GM12878 (cell line): ENCODE data around the gene PHRF1. TPM values are rescaled to one million over a fixed set of nuclear protein-coding genes. Genes with fewer than 3 reads are reported as not detected.

Experiments used
- ATAC-seq: fragments of 200-7000 bp; cut with Tn5 transposase; 3 replicates; pipeline ENCODE4 v1.9.1; 2020; ENCODE audit warnings: mild to moderate bottlenecking, moderate library complexity
- BruUV-seq: library from RNA; stranded (reverse); fragments of 400-500 nt; replicated peaks from 2 replicates; lab custom pipeline; 2021; lab: Mats Ljungman, UMichigan
- CTCF ChIA-PET: fragments of 300-600 bp; sonication (Branson Sonifier 250); formaldehyde crosslinking; extraction: SDS; loops from one replicate; lab custom pipeline; 2021; ENCODE audit warnings: inconsistent platforms; lab: Yijun Ruan, JAX
- POLR2A ChIA-PET: fragments of 350-600 bp; formaldehyde crosslinking; extraction: SDS; loops from one replicate; lab custom pipeline; 2021; ENCODE audit warnings: inconsistent platforms; lab: Charles Lee
- RAD21 ChIA-PET: fragments of 300-600 bp; sonication (Branson Sonifier 250); formaldehyde crosslinking; loops from one replicate; lab custom pipeline; 2023; ENCODE audit warnings: antibody characterized with exemption; ENCODE audit not compliant: unreplicated experiment; lab: Charles Lee
- SMC1A ChIA-PET: fragments of 300-600 bp; sonication (Branson Sonifier 250); formaldehyde crosslinking; loops from one replicate; lab custom pipeline; 2023; ENCODE audit not compliant: unreplicated experiment, uncharacterized antibody; lab: Charles Lee
- DNase-seq: peaks from one replicate; pipeline ENCODE4 v3.0.0-alpha.2; 2011; ENCODE audit warnings: low read depth, low spot score
- FAIRE-seq: peaks from 3 replicates; lab custom pipeline; 2011; peaks lifted over from hg19 to GRCh38; lab: Jason Lieb, UNC
- H2AFZ ChIP-seq: 2 replicates; pipeline ENCODE4 v1.6.0; 2011; ENCODE audit warnings: low read depth, low read length, control low read depth; ENCODE audit not compliant: control insufficient read depth
- H3K27ac ChIP-seq: 2 replicates; pipeline ENCODE4 v1.5.1; 2011; ENCODE audit warnings: control low read depth; ENCODE audit not compliant: control insufficient read depth, insufficient read depth
- H3K27me3 ChIP-seq, 2 experiments: replicated peaks in 1 of 2; 2 replicates each; pipeline versions ENCODE4 v1.6.0 to v1.6.1; 2011; ENCODE audit warnings: low read length in 1 of 2; ENCODE audit not compliant: control insufficient read depth in 2 of 2, insufficient read depth in 2 of 2
- H3K36me3 ChIP-seq, 2 experiments: 2 replicates each; pipeline ENCODE4 v1.5.1; 2011; ENCODE audit warnings: low read length in 1 of 2; ENCODE audit not compliant: control insufficient read depth in 2 of 2, insufficient read depth in 2 of 2
- H3K4me1 ChIP-seq: 2 replicates; pipeline ENCODE4 v1.6.1; 2011; ENCODE audit warnings: mild to moderate bottlenecking, low read length, moderate library complexity, mixed read lengths; ENCODE audit not compliant: control insufficient read depth, insufficient read depth
- H3K4me2 ChIP-seq: 2 replicates; pipeline ENCODE4 v1.6.0; 2011; ENCODE audit warnings: control low read depth; ENCODE audit not compliant: control insufficient read depth, insufficient read depth
- H3K4me3 ChIP-seq: fragments of 200-600 bp; sonication (generic); 2 replicates; pipeline ENCODE4 v1.5.1; 2016
- H3K79me2 ChIP-seq: 2 replicates; pipeline ENCODE4 v1.6.0; 2011; ENCODE audit warnings: low read length; ENCODE audit not compliant: control insufficient read depth, insufficient read depth
- H3K9ac ChIP-seq: 2 replicates; pipeline ENCODE4 v1.8.0; 2011; ENCODE audit warnings: low read length, control low read depth, mixed read lengths; ENCODE audit not compliant: control insufficient read depth, insufficient read depth
- H3K9me3 ChIP-seq: replicated peaks from 3 replicates; pipeline ENCODE4 v1.5.1; 2011; ENCODE audit warnings: mild to moderate bottlenecking, low read length; ENCODE audit not compliant: control insufficient read depth, insufficient read depth
- H4K20me1 ChIP-seq: 2 replicates; pipeline ENCODE4 v1.6.0; 2011; ENCODE audit not compliant: control insufficient read depth, insufficient read depth
- BACH1 ChIP-seq: fragments of 450-650 bp; IDR thresholded peaks from 2 replicates; pipeline ENCODE4 v1.6.1; 2017; ENCODE audit warnings: mild to moderate bottlenecking, borderline replicate concordance
- DPF2 ChIP-seq: fragments of 450-650 bp; IDR thresholded peaks from 2 replicates; pipeline ENCODE4 v1.6.1; 2017; ENCODE audit warnings: mild to moderate bottlenecking
- ETV6 ChIP-seq, 2 experiments: fragments of 450-650 bp in 1 of 2; IDR thresholded peaks in 1 of 2; conservative IDR thresholded peaks in 1 of 2; 2 replicates each; pipeline ENCODE4 v1.6.1; 2014; ENCODE audit warnings: antibody characterized with exemption in 1 of 2, borderline replicate concordance in 1 of 2, low read depth in 1 of 2, mild to moderate bottlenecking in 1 of 2, moderate library complexity in 1 of 2
- GATAD2B ChIP-seq: fragments of 450-650 bp; conservative IDR thresholded peaks from 2 replicates; pipeline ENCODE4 v1.6.1; 2017; ENCODE audit warnings: low read depth, mild to moderate bottlenecking, moderate library complexity
- HDAC6 ChIP-seq: fragments of 200-600 bp; sonication (generic); IDR thresholded peaks from one replicate; pipeline ENCODE4 v1.8.0; 2017; ENCODE audit warnings: antibody characterized with exemption; ENCODE audit not compliant: unreplicated experiment
- IKZF1 ChIP-seq: fragments of 450-650 bp; conservative IDR thresholded peaks from 2 replicates; pipeline ENCODE4 v1.6.1; 2017; ENCODE audit warnings: antibody characterized with exemption, mild to moderate bottlenecking
- LARP7 ChIP-seq: fragments of 450-650 bp; IDR thresholded peaks from 2 replicates; pipeline ENCODE4 v1.6.1; 2017; ENCODE audit warnings: mild to moderate bottlenecking
- NFXL1 ChIP-seq: fragments of 450-650 bp; IDR thresholded peaks from 2 replicates; pipeline ENCODE4 v1.6.1; 2017; ENCODE audit warnings: antibody characterized with exemption, mild to moderate bottlenecking, borderline replicate concordance
- NR2C1 ChIP-seq: fragments of 450-650 bp; IDR thresholded peaks from 2 replicates; pipeline ENCODE4 v1.6.1; 2017; ENCODE audit warnings: antibody characterized with exemption, mild to moderate bottlenecking, moderate library complexity
- RB1 ChIP-seq: fragments of 450-650 bp; formaldehyde crosslinking; IDR thresholded peaks from 2 replicates; pipeline ENCODE4 v1.6.1; 2017; ENCODE audit warnings: mild to moderate bottlenecking, borderline replicate concordance
- SMARCA5 ChIP-seq: fragments of 450-650 bp; IDR thresholded peaks from 2 replicates; pipeline ENCODE4 v1.6.1; 2017; ENCODE audit warnings: mild to moderate bottlenecking
- SUPT20H ChIP-seq: IDR thresholded peaks from 2 replicates; pipeline ENCODE4 v1.6.1; 2011; ENCODE audit warnings: low read depth, mild to moderate bottlenecking, low read length, moderate library complexity, borderline replicate concordance; ENCODE audit not compliant: control insufficient read depth
- WGBS: methylation state at CpG from one replicate; pipeline ENCODE4 v1.1.6; 2016; ENCODE audit warnings: low lambda C conversion rate; ENCODE audit not compliant: insufficient replicate concordance, insufficient coverage; ENCODE audit errors: missing lambda C conversion rate; 5-methylcytosine and 5-hydroxymethylcytosine counted together
- in situ Hi-C: fragments of 300-500 bp; cut with MboI; formaldehyde crosslinking; loops from 9 replicates; pipeline ENCODE4 v1.14.3; 2018; ENCODE audit warnings: mixed read lengths
- intact Hi-C: fragments of 100-400 bp; cut with micrococcal nuclease; formaldehyde crosslinking; loops from one replicate; pipeline ENCODE4 v1.14.2; 2022; ENCODE audit not compliant: unreplicated experiment
- polyA plus RNA-seq, 11 experiments: library from polyadenylated mRNA; depleted of rRNA in 4 of 11; unstranded in 6 of 11; stranded (reverse) in 5 of 11; fragments of >200 nt; fragmentation: Nextera tagmentation in 4 of 11; fragmentation: Illumina TruSeq in 1 of 11; extraction: Ambion mirVana in 4 of 11; extraction: Trizol in 1 of 11; gene quantifications; 1 replicate in 1 of 11; 2 replicates in 10 of 11; pipeline versions ENCODE4 v1.2.1 to v1.2.3, GENCODE V29; 2011 to 2016; ENCODE audit warnings: inconsistent platforms in 2 of 11, missing spikeins in 2 of 11, low read depth in 1 of 11
- total RNA-seq, 4 experiments: library from RNA; depleted of rRNA in 3 of 4; stranded (reverse); fragments of >200 nt in 3 of 4; fragmentation: Illumina TruSeq in 1 of 4; extraction: Trizol in 1 of 4; gene quantifications; 2 replicates each; pipeline versions ENCODE4 v1.2.1 to v1.2.3, GENCODE V29; 2013 to 2021

Gene PHRF1
- total and polyA plus RNA-seq, 10 of the 15 experiments (the other 5 are each of a cell fraction or from before 2014, with no cell fraction given) = 0.13 to 43.5 (median 15.1) TPM

- ChIA-PET CTCF (interaction anchor here (0.7 to 1.5 kb wide), 4 partner anchors 40 to 149 kb away, joined by 3 to 6 read pairs (median 4); partner anchors contain the start of gene HRAS), POLR2A (interaction anchor here (0.6 to 1.2 kb wide), 12 partner anchors 10 to 235 kb away, joined by 3 to 15 read pairs (median 4); partner anchors contain the start of genes DEAF1, HRAS, IRF7 and LRRC56), SMC1A (interaction anchor here (0.7 to 0.9 kb wide), 3 partner anchors 38 to 120 kb away, joined by 3 read pairs; partner anchors contain the start of genes HRAS and TMEM80), RAD21 (interaction anchor here (0.7 to 1.5 kb wide), 7 partner anchors 19 to 150 kb away, joined by 3 to 6 read pairs (median 5); partner anchors contain the start of genes DEAF1, HRAS and TMEM80)
- peak overlapping the region; percentile 90 for H2AFZ ChIP-seq
- peak overlapping the region; percentile 47 for H3K9ac ChIP-seq
- H3K27ac ChIP-seq = no peak overlapping the region
- H3K79me2 ChIP-seq = peaks cover 41% of the 10 kb centered on the region
- peaks cover 25% of the 10 kb centered on the region for H4K20me1 ChIP-seq
- ATAC-seq (peak; percentile 41), FAIRE-seq (no peak), DNase-seq (no peak)
- H3K4me2 ChIP-seq = peak overlapping the region; percentile 97
- BruUV-seq = no TSS peak
- intact Hi-C loops (no loop called here), in situ Hi-C loops (no loop called here)
- peak overlapping the region; percentile 77 for H3K4me3 ChIP-seq
- H3K36me3 ChIP-seq = peaks cover 0 to 2% of the 10 kb centered on the region in 2 experiments
- 6% methylated on average over 65 of the region's 81 CpGs for WGBS
- TF ChIP-seq SUPT20H (no peak), NFXL1 (peak; percentile 54; the same call in 1 of the 2 replicates), DPF2 (peak; percentile 49), GATAD2B (peak; percentile 57; the same call in 1 of the 2 replicates), HDAC6 (peak; percentile 54), IKZF1 (peak; percentile 36), NR2C1 (no peak), SMARCA5 (peak; percentile 13; the same call in 1 of the 2 replicates), BACH1 (peak; percentile 84), RB1 (0 out of 2 replicates have a peak, but pooled peaks have one; percentile 35), LARP7 (peak; percentile 84), ETV6 (conservative IDR thresholded peaks at IDR 0.05 in 1 of 2, IDR thresholded peaks at IDR 0.05 in 1 of 2; ENCODE audit: borderline replicate concordance in 1 of 2, low read depth in 1 of 2) (no peak)
- peaks cover 16% of the 10 kb centered on the region for H3K4me1 ChIP-seq
- peaks cover 0 to 3% of the 10 kb centered on the region in 2 experiments; a peak in 2 of 4 replicates for H3K27me3 ChIP-seq
- H3K9me3 ChIP-seq = no peaks in the 10 kb centered on the region
Measured at GRCh38 chr11:575313-575995, 816 bp upstream of the PHRF1 start.
